Brain microvascular endothelial cell (primary cell): ENCODE data around the gene TEX36.

Source experiments
- DNase-seq: peaks from one replicate; pipeline ENCODE4 v3.0.0-alpha.2; 2020
- H3K27ac ChIP-seq: fragments of 250-450 bp; sonication (Bioruptor Pico); 2 replicates; pipeline ENCODE4 v1.5.1; 2020; ENCODE audit warnings: mild to moderate bottlenecking, moderate library complexity
- H3K27me3 ChIP-seq: fragments of 250-450 bp; sonication (Bioruptor Pico); replicated peaks from 2 replicates; pipeline ENCODE4 v1.5.1; 2020; ENCODE audit warnings: mild to moderate bottlenecking
- H3K36me3 ChIP-seq: fragments of 250-450 bp; sonication (Bioruptor Pico); replicated peaks from 2 replicates; pipeline ENCODE4 v1.5.1; 2020; ENCODE audit warnings: mild to moderate bottlenecking
- H3K4me3 ChIP-seq: 2 replicates; pipeline ENCODE4 v1.5.1; 2011; ENCODE audit warnings: low read depth, mild to moderate bottlenecking, control low read depth, low read length, moderate library complexity
- in situ Hi-C: cut with HindIII; loops from 2 replicates; pipeline ENCODE4 v1.10.0; 2017; ENCODE audit warnings: low sequenced_read_pairs, low pct_ligation_motif_present
- TF ChIP-seq, protein P1 (sequence below): IDR thresholded peaks from 2 replicates; pipeline ENCODE4 v1.5.1; 2011; ENCODE audit warnings: low read depth, mild to moderate bottlenecking, moderate library complexity, low read length, control low read depth, inconsistent platforms; ENCODE audit errors: missing control alignments

TEX36 gene

DNA sequence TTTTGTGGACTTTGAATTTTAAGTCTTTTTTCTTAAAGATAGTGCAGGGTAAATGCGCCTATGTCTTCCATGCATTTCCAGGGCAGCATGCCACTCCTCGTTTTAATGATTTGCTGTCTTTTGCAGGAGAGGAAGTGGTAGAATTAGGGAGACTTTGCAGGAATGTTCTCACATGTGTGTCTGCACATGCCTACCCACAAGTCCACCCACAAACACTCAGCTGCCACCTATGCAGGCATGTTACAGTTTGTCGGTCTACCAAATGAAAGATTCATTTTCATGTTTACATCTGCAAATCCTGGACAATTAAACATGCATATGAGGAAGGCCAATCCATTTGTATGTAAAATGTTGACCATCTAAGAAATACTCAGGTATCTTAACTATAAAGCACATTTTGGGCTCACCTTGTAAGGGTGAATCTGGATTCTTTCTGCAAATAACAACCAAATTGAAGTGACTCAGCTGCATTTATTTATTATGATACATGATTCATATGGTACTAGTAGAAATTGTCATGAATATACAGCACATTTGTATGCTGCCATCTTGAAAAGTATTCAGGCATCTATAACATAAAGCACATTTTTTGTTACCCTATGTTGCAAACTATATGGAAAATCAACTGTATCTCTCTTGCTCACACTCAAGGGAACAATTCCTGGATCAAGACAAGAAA is 4.7 kb upstream of the TEX36 start:
- H3K27ac ChIP-seq = no peak overlapping the region
- no peak overlapping the region for H3K4me3 ChIP-seq
- TF ChIP-seq, protein P1, sequence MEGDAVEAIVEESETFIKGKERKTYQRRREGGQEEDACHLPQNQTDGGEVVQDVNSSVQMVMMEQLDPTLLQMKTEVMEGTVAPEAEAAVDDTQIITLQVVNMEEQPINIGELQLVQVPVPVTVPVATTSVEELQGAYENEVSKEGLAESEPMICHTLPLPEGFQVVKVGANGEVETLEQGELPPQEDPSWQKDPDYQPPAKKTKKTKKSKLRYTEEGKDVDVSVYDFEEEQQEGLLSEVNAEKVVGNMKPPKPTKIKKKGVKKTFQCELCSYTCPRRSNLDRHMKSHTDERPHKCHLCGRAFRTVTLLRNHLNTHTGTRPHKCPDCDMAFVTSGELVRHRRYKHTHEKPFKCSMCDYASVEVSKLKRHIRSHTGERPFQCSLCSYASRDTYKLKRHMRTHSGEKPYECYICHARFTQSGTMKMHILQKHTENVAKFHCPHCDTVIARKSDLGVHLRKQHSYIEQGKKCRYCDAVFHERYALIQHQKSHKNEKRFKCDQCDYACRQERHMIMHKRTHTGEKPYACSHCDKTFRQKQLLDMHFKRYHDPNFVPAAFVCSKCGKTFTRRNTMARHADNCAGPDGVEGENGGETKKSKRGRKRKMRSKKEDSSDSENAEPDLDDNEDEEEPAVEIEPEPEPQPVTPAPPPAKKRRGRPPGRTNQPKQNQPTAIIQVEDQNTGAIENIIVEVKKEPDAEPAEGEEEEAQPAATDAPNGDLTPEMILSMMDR = no peak
- in situ Hi-C loops = no loop called here
- no peaks in the 10 kb centered on the region for H3K36me3 ChIP-seq
- no peaks in the 10 kb centered on the region for H3K27me3 ChIP-seq
- DNase-seq = no peak

DNA sequence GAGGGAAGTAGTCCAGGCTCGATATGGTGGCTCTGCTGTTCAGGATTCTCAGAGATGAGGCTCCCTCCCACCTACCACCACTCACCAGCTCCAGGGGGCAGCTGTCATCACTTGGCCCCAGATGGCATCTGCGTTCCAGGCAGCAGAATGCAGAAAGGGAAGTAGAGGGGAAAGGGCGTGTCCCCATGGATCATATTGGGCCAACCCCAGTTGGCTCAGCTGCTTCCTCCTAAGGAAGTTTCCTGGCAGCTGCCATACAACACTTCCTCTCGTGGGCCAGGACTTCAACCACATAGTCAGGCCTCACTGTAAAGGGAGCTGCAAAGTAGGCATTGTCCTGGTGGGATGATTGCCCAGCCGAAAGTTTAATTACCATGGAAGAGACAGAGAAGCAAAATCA is 1.6 kb upstream of the TEX36 start:
- in situ Hi-C loops = no loop called here
- Histone ChIP-seq H3K27me3 (no peaks in the 10 kb centered on the region), H3K4me3 (no peak overlapping the region), H3K27ac (no peak overlapping the region), H3K36me3 (no peaks in the 10 kb centered on the region)
- TF ChIP-seq, protein P1 = no peak
- no peak for DNase-seq

DNA sequence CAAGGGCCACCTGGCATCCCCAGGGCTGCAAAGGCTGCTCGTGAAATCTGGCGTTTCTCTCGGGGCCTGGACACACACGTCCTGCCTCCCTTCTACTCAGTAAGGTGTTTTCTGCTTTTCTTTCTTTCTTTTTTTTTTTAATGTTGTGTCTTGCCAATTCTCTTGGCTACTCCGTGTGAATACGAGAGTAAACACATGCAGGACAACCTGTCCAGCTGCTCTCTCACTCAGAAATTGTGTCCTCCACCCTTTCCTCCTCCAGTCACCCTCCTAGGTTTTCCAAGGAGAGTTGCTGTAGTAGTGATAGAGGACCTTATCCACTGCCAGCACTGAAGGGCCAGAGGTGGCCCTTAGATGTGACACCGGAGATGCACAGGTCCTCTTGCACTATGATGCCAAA is 858 bp upstream of the TEX36 start:
- in situ Hi-C loops = no loop called here
- Histone ChIP-seq H3K4me3 (no peak overlapping the region), H3K36me3 (no peaks in the 10 kb centered on the region), H3K27me3 (no peaks in the 10 kb centered on the region), H3K27ac (no peak overlapping the region)
- DNase-seq = no peak
- TF ChIP-seq, protein P1 = no peak

DNA sequence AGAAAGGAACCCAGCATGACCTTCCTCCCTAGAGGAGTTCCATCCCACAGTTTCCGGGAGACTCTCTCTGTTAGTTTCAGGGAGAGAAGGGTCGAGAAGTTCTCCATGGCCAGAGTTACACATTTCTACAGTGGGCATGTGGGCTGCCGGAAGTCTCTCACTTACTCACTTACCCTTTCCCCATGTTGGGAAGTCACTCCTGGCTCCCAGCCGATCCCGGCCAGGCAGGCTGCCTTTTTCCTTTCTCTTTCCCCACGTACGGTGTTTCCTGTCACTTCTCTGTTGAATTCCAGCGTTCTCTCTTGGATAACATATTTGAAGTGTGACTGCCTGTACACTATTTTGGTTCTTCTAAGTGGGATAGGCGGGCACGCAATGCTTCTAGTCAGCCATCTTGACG is 3.5 kb downstream of the TEX36 start:
- Histone ChIP-seq H3K27me3 (no peaks in the 10 kb centered on the region), H3K4me3 (no peak overlapping the region), H3K36me3 (no peaks in the 10 kb centered on the region), H3K27ac (no peak overlapping the region)
- DNase-seq = no peak
- TF ChIP-seq, protein P1 = no peak
- in situ Hi-C loops = no loop called here

DNA sequence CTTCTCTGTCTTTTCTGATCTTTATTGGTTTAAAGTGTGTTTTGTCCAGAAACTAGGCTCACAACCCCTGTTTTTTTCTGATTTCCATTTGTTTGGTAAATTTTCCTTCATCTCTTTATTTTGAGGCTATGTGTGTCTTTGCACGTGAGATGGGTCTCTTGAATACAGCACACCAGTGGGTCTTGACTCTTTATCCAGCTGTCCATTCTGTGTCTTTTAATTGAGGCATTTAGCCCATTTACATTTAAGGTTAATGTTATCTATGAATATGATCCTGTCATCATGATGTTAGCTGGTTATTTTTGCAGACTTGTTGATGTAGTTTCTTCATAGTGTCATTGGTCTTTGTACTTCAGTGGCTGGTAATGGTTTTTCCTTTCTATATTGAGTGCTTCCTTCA is 10.1 kb downstream of the TEX36 start:
- in situ Hi-C loops = no loop called here
- Histone ChIP-seq H3K27me3 (no peaks in the 10 kb centered on the region), H3K4me3 (no peak overlapping the region), H3K36me3 (no peaks in the 10 kb centered on the region), H3K27ac (no peak overlapping the region)
- TF ChIP-seq, protein P1 = no peak
- no peak for DNase-seq

DNA sequence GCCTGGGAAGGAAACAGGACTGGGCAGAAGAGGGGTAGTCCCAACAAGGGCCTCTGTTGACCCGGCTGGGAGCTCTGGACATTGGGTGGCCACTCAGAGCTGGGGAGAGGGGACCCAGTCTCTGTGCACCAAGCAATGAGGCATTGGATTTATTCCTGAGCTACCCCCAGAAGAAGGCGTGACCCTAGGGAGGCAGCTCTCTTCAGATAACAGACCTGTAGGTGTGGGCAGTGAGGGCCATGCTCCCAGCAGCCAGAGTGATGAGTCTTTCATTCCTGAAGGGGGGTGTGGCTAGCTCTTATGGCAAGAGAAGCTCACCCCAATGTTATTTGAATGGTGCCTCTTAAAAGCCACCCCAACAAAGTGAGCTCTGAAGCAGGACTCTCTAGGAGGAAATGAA is 20.4 kb downstream of the TEX36 start:
- DNase-seq = peak; percentile 2
- Histone ChIP-seq H3K4me3 (no peak overlapping the region), H3K27ac (no peak overlapping the region), H3K36me3 (no peaks in the 10 kb centered on the region), H3K27me3 (no peaks in the 10 kb centered on the region)
- TF ChIP-seq, protein P1 = no peak
- in situ Hi-C loops = no loop called here
